Loucy (cell line): Measurements from ENCODE around the gene SIK2.

Source experiments
- H2AFZ ChIP-seq: fragments of 200-600 bp; sonication (generic); 2 replicates; pipeline ENCODE4 v1.6.0; 2016; ENCODE audit warnings: antibody characterized with exemption, mild to moderate bottlenecking, low read length, moderate library complexity
- H3F3A ChIP-seq: fragments of 200-600 bp; 2 replicates; pipeline ENCODE4 v1.6.0; 2016; ENCODE audit warnings: antibody characterized with exemption, low read depth, mild to moderate bottlenecking
- H3K27me3 ChIP-seq: fragments of 200-600 bp; sonication (generic); 2 replicates; pipeline ENCODE4 v1.6.1; 2014; ENCODE audit warnings: low read length, mild to moderate bottlenecking; ENCODE audit not compliant: insufficient read depth, poor library complexity, severe bottlenecking
- H3K36me3 ChIP-seq: fragments of 200-600 bp; sonication (generic); 2 replicates; pipeline ENCODE4 v1.6.1; 2016; ENCODE audit warnings: low read length; ENCODE audit not compliant: insufficient read depth
- H3K4me1 ChIP-seq: fragments of 200-600 bp; sonication (generic); 2 replicates; pipeline ENCODE4 v1.5.1; 2014; ENCODE audit warnings: low read length, mild to moderate bottlenecking; ENCODE audit not compliant: insufficient read depth, poor library complexity, severe bottlenecking
- H3K4me2 ChIP-seq: fragments of 200-600 bp; sonication (generic); 2 replicates; pipeline ENCODE4 v1.6.0; 2014; ENCODE audit warnings: antibody characterized with exemption, low read length, low read depth, mild to moderate bottlenecking; ENCODE audit not compliant: poor library complexity, severe bottlenecking
- H3K4me3 ChIP-seq: fragments of 200-600 bp; sonication (generic); 2 replicates; pipeline ENCODE4 v1.5.1; 2014; ENCODE audit warnings: low read length, mild to moderate bottlenecking, mixed read lengths; ENCODE audit not compliant: poor library complexity, severe bottlenecking
- H3K79me2 ChIP-seq: fragments of 200-600 bp; sonication (generic); 2 replicates; pipeline ENCODE4 v1.6.1; 2014; ENCODE audit warnings: low read length; ENCODE audit not compliant: insufficient read depth
- H3K9ac ChIP-seq: fragments of 200-600 bp; sonication (generic); 2 replicates; pipeline ENCODE4 v1.6.0; 2014; ENCODE audit warnings: mild to moderate bottlenecking, low read depth, low read length, moderate library complexity; ENCODE audit not compliant: poor library complexity, severe bottlenecking
- H3K9me2 ChIP-seq: fragments of 200-600 bp; sonication (generic); replicated peaks from 2 replicates; pipeline ENCODE4 v1.6.1; 2016; ENCODE audit warnings: low read depth, low read length, mixed read lengths
- H3K9me3 ChIP-seq: fragments of 200-600 bp; sonication (generic); 2 replicates; pipeline ENCODE4 v1.6.1; 2014; ENCODE audit warnings: mild to moderate bottlenecking, antibody characterized with exemption, low read length, low read depth; ENCODE audit not compliant: insufficient read depth
- H4K20me1 ChIP-seq: fragments of 200-600 bp; sonication (generic); 2 replicates; pipeline ENCODE4 v1.6.0; 2014; ENCODE audit warnings: antibody characterized with exemption, low read length, mild to moderate bottlenecking; ENCODE audit not compliant: insufficient read depth, poor library complexity, severe bottlenecking
- EZH2phosphoT487 ChIP-seq: fragments of 200-600 bp; IDR thresholded peaks from 2 replicates; pipeline ENCODE4 v1.6.1; 2018; ENCODE audit warnings: antibody characterized with exemption, mild to moderate bottlenecking, moderate library complexity, borderline replicate concordance
- TF ChIP-seq, protein P1 (sequence below): fragments of 200-600 bp; sonication (generic); conservative IDR thresholded peaks from 2 replicates; pipeline ENCODE4 v1.5.1; 2014; ENCODE audit warnings: mild to moderate bottlenecking, antibody characterized with exemption, low read length

Gene SIK2

DNA sequence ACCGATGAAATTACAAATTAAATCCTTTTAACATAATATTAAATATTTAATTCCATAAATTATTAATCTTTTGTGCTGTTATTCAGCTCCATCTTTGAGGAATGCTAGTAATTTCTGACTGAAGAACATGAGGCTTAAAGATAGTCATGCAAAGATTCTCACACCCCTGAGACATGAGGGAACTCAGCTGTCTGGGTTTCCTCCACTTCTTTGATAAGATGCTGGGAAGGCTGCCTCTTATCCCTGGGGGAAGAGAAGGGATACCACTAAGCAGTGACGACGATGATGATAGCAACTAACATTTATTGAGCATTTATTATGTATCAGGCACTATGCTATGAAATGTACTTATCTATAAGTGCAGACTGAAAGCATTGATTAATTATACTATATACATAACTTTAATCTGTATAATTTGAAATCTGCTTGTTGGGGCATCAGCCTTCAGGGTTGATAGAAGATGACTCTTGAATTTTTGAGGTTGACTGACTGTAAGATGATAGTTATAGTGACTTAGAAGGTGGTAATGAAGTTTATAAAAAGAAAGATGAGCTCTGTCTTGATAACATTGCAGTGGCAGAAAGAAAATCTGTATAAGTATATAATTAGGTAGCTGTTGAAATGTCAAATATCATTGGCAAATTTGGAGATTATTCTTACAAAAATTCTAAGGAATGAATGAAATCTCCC is 78.4 kb downstream of the SIK2 start:
- no peaks in the 10 kb centered on the region for H3K27me3 ChIP-seq
- TF ChIP-seq, protein P1, sequence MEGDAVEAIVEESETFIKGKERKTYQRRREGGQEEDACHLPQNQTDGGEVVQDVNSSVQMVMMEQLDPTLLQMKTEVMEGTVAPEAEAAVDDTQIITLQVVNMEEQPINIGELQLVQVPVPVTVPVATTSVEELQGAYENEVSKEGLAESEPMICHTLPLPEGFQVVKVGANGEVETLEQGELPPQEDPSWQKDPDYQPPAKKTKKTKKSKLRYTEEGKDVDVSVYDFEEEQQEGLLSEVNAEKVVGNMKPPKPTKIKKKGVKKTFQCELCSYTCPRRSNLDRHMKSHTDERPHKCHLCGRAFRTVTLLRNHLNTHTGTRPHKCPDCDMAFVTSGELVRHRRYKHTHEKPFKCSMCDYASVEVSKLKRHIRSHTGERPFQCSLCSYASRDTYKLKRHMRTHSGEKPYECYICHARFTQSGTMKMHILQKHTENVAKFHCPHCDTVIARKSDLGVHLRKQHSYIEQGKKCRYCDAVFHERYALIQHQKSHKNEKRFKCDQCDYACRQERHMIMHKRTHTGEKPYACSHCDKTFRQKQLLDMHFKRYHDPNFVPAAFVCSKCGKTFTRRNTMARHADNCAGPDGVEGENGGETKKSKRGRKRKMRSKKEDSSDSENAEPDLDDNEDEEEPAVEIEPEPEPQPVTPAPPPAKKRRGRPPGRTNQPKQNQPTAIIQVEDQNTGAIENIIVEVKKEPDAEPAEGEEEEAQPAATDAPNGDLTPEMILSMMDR = no peak
- no peak for TF ChIP-seq EZH2phosphoT487
- no peak overlapping the region for H3K4me2 ChIP-seq
- no peak overlapping the region for H3K9ac ChIP-seq
- no peak overlapping the region for H2AFZ ChIP-seq
- no peaks in the 10 kb centered on the region for H3K79me2 ChIP-seq
- no peak overlapping the region for H3K4me3 ChIP-seq
- H3K9me3 ChIP-seq = no peaks in the 10 kb centered on the region
- no peaks in the 10 kb centered on the region for H3K4me1 ChIP-seq
- H3K36me3 ChIP-seq = peaks cover 7% of the 10 kb centered on the region; the same call in 1 of the 2 replicates
- H3K9me2 ChIP-seq = no peaks in the 10 kb centered on the region
- no peaks in the 10 kb centered on the region for H3F3A ChIP-seq
- H4K20me1 ChIP-seq = no peaks in the 10 kb centered on the region

DNA sequence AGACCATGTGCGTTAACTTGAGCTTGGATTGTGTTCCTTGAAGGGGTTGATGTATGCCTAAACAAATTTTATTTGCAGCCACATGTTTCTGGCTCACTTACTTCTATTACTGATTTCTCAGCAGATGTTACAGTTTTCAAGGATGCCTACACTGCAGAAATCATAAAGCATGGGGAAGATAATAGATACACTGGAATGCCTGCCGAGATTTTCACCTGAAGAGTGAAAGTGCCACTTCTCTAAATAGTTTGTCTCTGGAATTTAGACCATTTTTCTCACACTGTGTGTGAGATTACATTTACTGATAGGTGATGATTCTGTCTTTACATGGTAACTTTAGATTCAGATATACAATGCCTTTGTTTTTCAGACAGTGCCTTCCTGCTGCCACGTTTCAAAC is 81.6 kb downstream of the SIK2 start:
- Histone ChIP-seq H3K9me2 (no peaks in the 10 kb centered on the region), H3K4me3 (no peak overlapping the region)
- TF ChIP-seq EZH2phosphoT487 = no peak
- TF ChIP-seq, protein P1 = no peak

DNA sequence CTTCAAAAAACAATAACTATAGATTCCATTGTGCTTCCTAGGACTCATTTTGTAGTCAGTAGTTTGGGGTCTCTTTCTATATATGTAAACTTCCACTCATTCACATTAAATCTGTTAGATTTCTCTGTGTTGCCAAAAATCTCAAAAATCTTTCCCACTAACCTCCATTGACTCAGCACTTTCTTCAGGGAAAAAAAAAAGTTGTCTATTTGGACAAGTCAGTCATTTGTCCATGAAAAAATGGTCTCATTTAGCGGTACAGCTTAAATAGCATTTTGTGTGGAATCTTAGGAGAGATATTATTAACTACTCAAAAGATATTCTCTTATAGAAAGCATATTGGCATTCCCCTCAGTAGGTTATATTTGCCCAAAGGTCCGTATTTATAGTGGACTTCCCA is 82.0 kb downstream of the SIK2 start:
- no peak overlapping the region for H3K4me2 ChIP-seq
- no peak overlapping the region for H3K4me3 ChIP-seq
- no peaks in the 10 kb centered on the region for H3K9me2 ChIP-seq
- H3K9ac ChIP-seq = no peak overlapping the region
- H3K36me3 ChIP-seq = peaks cover 18% of the 10 kb centered on the region; the same call in 1 of the 2 replicates
- H3K4me1 ChIP-seq = no peaks in the 10 kb centered on the region
- H4K20me1 ChIP-seq = no peaks in the 10 kb centered on the region
- H2AFZ ChIP-seq = no peak overlapping the region
- H3K79me2 ChIP-seq = no peaks in the 10 kb centered on the region
- H3K27me3 ChIP-seq = no peaks in the 10 kb centered on the region
- no peaks in the 10 kb centered on the region for H3K9me3 ChIP-seq
- TF ChIP-seq EZH2phosphoT487 = no peak
- TF ChIP-seq, protein P1 = no peak
- no peaks in the 10 kb centered on the region for H3F3A ChIP-seq

More for the DNA sequence above, 81.6 kb downstream of the SIK2 start:
- Histone ChIP-seq H3K27me3 (no peaks in the 10 kb centered on the region), H3K79me2 (no peaks in the 10 kb centered on the region), H2AFZ (no peak overlapping the region), H4K20me1 (no peaks in the 10 kb centered on the region), H3K4me2 (no peak overlapping the region), H3F3A (no peaks in the 10 kb centered on the region), H3K4me1 (no peaks in the 10 kb centered on the region), H3K9ac (no peak overlapping the region), H3K36me3 (peaks cover 14% of the 10 kb centered on the region; the same call in 1 of the 2 replicates), H3K9me3 (no peaks in the 10 kb centered on the region)
